Endothelial cell (in vitro differentiated cells): ENCODE results near the gene REG3A. TPM values are rescaled to one million over a fixed set of nuclear protein-coding genes. Genes with fewer than 3 reads are reported as not detected.

Experiments
- DNase-seq: peaks from one replicate; pipeline ENCODE4 v3.0.0; 2021; ENCODE audit warnings: low spot score
- H3K27ac Mint-ChIP-seq: one replicate; pipeline ENCODE4 v1.8.0; 2021; ENCODE audit warnings: mixed read lengths, inconsistent platforms; ENCODE audit not compliant: unreplicated experiment
- H3K27me3 Mint-ChIP-seq: one replicate; pipeline ENCODE4 v1.8.0; 2021; ENCODE audit warnings: mild to moderate bottlenecking, moderate library complexity, mixed read lengths, inconsistent platforms; ENCODE audit not compliant: unreplicated experiment
- H3K36me3 Mint-ChIP-seq: one replicate; pipeline ENCODE4 v1.8.0; 2021; ENCODE audit warnings: mild to moderate bottlenecking, low read depth, mixed read lengths, inconsistent platforms; ENCODE audit not compliant: unreplicated experiment
- H3K4me1 Mint-ChIP-seq: one replicate; pipeline ENCODE4 v1.8.0; 2021; ENCODE audit warnings: mild to moderate bottlenecking, mixed read lengths, inconsistent platforms; ENCODE audit not compliant: unreplicated experiment
- H3K4me3 Mint-ChIP-seq: one replicate; pipeline ENCODE4 v1.8.0; 2021; ENCODE audit warnings: mild to moderate bottlenecking, mixed read lengths, inconsistent platforms; ENCODE audit not compliant: unreplicated experiment
- H3K9me3 Mint-ChIP-seq: one replicate; pipeline ENCODE4 v1.8.0; 2021; ENCODE audit warnings: mixed read lengths, inconsistent platforms; ENCODE audit not compliant: unreplicated experiment
- total RNA-seq: library from RNA; stranded (reverse); fragmentation: NEBNext Ultra II Directional; extraction: Animal tissue kit (Norgen Biotek cat#: 25700); gene quantifications from one replicate; pipeline ENCODE4 v1.2.1, GENCODE V29; 2021; ENCODE audit not compliant: unreplicated experiment
- TF ChIP-seq, protein P1 (sequence below): fragments of 200-600 bp; sonication (generic); IDR thresholded peaks from one replicate; pipeline ENCODE4 v1.5.0; 2021; ENCODE audit warnings: antibody characterized with exemption; ENCODE audit not compliant: unreplicated experiment

Gene REG3A
- total RNA-seq, 1 donor from 2014 or later: not detected

DNA sequence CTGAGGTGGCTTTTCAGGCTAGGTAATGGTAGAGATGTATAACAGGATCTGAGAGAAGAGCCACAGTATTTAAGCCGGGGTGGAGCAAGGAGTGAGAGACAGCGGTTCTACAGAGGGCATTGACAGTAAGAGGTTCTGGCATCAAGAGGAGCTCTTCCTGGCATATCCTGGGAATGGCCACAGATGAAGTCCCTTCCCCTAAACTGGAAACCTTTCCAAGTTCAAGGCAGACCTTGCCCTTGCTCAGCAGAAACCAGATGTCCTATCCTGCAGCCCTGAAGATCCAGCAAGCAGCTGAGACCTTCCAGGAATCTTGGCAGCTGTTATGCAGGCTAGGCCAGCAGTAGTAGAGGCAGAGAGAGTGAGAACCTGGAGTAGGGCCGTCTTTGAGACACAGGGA lies 21.2 kb downstream of the REG3A start:
- DNase-seq: no peak
- TF ChIP-seq, protein P1, sequence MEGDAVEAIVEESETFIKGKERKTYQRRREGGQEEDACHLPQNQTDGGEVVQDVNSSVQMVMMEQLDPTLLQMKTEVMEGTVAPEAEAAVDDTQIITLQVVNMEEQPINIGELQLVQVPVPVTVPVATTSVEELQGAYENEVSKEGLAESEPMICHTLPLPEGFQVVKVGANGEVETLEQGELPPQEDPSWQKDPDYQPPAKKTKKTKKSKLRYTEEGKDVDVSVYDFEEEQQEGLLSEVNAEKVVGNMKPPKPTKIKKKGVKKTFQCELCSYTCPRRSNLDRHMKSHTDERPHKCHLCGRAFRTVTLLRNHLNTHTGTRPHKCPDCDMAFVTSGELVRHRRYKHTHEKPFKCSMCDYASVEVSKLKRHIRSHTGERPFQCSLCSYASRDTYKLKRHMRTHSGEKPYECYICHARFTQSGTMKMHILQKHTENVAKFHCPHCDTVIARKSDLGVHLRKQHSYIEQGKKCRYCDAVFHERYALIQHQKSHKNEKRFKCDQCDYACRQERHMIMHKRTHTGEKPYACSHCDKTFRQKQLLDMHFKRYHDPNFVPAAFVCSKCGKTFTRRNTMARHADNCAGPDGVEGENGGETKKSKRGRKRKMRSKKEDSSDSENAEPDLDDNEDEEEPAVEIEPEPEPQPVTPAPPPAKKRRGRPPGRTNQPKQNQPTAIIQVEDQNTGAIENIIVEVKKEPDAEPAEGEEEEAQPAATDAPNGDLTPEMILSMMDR: no peak
- H3K36me3 Mint-ChIP-seq: no peaks in the 10 kb centered on the region
- H3K9me3 Mint-ChIP-seq: no peaks in the 10 kb centered on the region
- peaks cover 5% of the 10 kb centered on the region for H3K27me3 Mint-ChIP-seq
- no peaks in the 10 kb centered on the region for H3K4me1 Mint-ChIP-seq
- no peak overlapping the region for H3K4me3 Mint-ChIP-seq
- H3K27ac Mint-ChIP-seq: no peak overlapping the region

DNA sequence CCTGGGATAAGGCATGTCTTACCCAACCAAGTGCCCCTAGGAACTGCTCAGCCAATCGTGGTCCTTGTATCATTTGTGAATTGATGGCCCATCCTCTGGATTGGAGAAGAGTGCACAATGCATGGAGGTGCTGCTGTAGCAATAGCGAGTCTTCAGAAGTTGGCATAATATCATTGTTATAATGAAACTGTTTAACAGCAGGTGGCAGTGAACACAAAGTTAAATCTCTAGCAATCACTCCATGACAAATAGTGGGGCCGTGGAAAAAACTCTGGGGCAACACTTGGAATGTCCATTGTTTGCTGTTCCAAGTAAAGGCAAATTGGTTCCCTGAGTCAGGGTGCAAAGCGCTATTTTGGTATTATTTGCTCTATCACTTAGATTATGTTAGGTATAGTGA lies 27.9 kb downstream of the REG3A start:
- H3K27ac Mint-ChIP-seq: no peak overlapping the region

DNA sequence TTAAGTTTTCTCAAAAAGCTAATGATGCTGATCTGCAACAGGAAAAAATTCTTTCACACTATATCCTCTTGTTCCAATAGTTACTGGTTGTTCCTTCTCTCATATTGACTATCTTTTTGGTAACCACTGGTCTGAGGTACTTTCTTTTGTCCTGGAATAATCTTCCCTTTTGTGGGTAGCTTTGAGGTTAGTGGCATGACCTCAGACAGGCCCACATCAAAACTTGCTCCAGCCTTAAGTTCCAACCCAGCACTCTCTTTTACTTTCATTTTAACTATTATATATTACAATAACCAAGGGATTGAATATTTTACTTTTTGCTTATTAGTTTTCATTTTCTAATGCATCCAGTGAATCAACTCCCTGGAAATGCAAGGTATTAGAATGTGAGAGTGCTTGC lies 29.7 kb downstream of the REG3A start:
- H3K27ac Mint-ChIP-seq: no peak overlapping the region
- no peak overlapping the region for H3K4me3 Mint-ChIP-seq
- TF ChIP-seq, protein P1: no peak
- H3K4me1 Mint-ChIP-seq: no peaks in the 10 kb centered on the region
- DNase-seq: no peak
- H3K36me3 Mint-ChIP-seq: no peaks in the 10 kb centered on the region
- H3K9me3 Mint-ChIP-seq: no peaks in the 10 kb centered on the region
- no peaks in the 10 kb centered on the region for H3K27me3 Mint-ChIP-seq

More for the DNA sequence above, 27.9 kb downstream of the REG3A start:
- H3K4me1 Mint-ChIP-seq: no peaks in the 10 kb centered on the region
- no peak for DNase-seq
- H3K9me3 Mint-ChIP-seq: no peaks in the 10 kb centered on the region
- no peak overlapping the region for H3K4me3 Mint-ChIP-seq
- H3K27me3 Mint-ChIP-seq: peaks cover 2% of the 10 kb centered on the region
- H3K36me3 Mint-ChIP-seq: no peaks in the 10 kb centered on the region
- TF ChIP-seq, protein P1: no peak

DNA sequence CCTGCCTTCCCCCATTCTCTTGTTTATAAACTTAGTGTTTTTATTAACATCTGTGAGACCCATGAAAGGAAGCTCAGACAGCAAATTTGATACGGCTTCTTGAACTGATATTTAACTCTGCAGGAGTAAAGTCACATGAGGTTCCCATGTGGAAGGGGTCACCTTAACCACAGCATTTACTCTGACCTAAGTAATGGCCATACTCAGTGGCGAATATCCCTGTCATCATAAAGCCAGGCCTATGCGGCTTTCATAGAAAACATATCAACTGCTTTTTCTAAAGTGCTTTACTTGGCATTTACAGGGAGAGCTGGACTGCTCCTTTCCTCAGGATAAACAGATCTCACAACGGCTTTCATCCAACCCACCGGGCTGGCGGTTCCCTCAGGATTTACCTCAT lies 30.3 kb downstream of the REG3A start:
- Mint-ChIP-seq H3K36me3 (no peaks in the 10 kb centered on the region), H3K27me3 (no peaks in the 10 kb centered on the region), H3K4me1 (no peaks in the 10 kb centered on the region), H3K27ac (no peak overlapping the region), H3K9me3 (no peaks in the 10 kb centered on the region), H3K4me3 (no peak overlapping the region)
- TF ChIP-seq, protein P1: no peak
- DNase-seq: no peak

DNA sequence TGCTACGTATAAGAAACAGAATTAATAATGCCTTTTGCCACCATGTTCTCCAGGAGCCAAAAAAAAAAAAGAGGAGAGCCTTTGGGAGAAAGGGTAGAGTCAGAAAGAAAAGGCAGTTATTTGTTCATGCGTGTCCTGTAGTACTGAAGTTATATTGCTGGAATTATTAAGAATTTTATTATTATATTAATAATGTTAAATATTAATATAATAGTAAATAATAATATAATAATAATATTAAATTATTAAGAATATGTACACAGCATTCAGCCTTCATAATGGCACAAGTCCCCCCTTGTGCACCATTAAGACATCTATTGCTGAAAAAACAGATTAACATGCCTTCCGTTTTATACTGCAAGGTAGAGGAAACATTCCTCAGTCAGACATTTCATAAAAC lies 31.1 kb downstream of the REG3A start:
- DNase-seq: no peak
- no peaks in the 10 kb centered on the region for H3K9me3 Mint-ChIP-seq
- no peak overlapping the region for H3K27ac Mint-ChIP-seq
- H3K4me3 Mint-ChIP-seq: no peak overlapping the region
- TF ChIP-seq, protein P1: no peak
- H3K27me3 Mint-ChIP-seq: no peaks in the 10 kb centered on the region
- H3K4me1 Mint-ChIP-seq: no peaks in the 10 kb centered on the region
- no peaks in the 10 kb centered on the region for H3K36me3 Mint-ChIP-seq
